H1 (cell line): ENCODE measurements around the gene CYBRD1. TPM values are rescaled to one million over a fixed set of nuclear protein-coding genes. Genes with fewer than 3 reads are reported as not detected.

Experiments used
- CTCF ChIA-PET: fragments of 300-600 bp; sonication (Branson Sonifier 250); formaldehyde crosslinking; loops from one replicate; lab custom pipeline; 2021; ENCODE audit not compliant: partially characterized antibody; lab: Charles Lee
- POLR2A ChIA-PET: fragments of 300-600 bp; sonication (Branson Sonifier 250); formaldehyde crosslinking; loops from one replicate; lab custom pipeline; 2021; ENCODE audit warnings: inconsistent platforms; ENCODE audit not compliant: partially characterized antibody; lab: Charles Lee
- DNase-seq, 2 experiments: peaks; one replicate each; pipeline versions ENCODE4 v3.0.0 to v3.0.0-alpha.2; 2010 to 2022; ENCODE audit warnings: low spot score in 2 of 2, low read depth in 1 of 2, mixed read lengths in 1 of 2
- FAIRE-seq: peaks from 2 replicates; lab custom pipeline; 2011; peaks lifted over from hg19 to GRCh38; lab: Jason Lieb, UNC
- H2AFZ ChIP-seq: 2 replicates; pipeline ENCODE4 v1.8.1; 2012; ENCODE audit warnings: low read length, inconsistent platforms
- H2AK5ac ChIP-seq: 2 replicates; pipeline ENCODE4 v1.6.1; 2013; ENCODE audit warnings: low read depth, low read length
- H2BK120ac ChIP-seq: replicated peaks from 2 replicates; pipeline ENCODE3; 2013; ENCODE audit warnings: low read depth, low read length, inconsistent platforms
- H2BK12ac ChIP-seq: 2 replicates; pipeline ENCODE4 v1.6.1; 2013; ENCODE audit warnings: low read depth, low read length
- H2BK15ac ChIP-seq: 2 replicates; pipeline ENCODE4 v1.6.1; 2013; ENCODE audit warnings: low read length
- H2BK20ac ChIP-seq: 2 replicates; pipeline ENCODE4 v1.6.1; 2013; ENCODE audit warnings: low read length
- H2BK5ac ChIP-seq: 2 replicates; pipeline ENCODE4 v1.6.1; 2013; ENCODE audit warnings: low read depth, low read length
- H3K14ac ChIP-seq: 2 replicates; pipeline ENCODE4 v1.6.1; 2013; ENCODE audit warnings: inconsistent platforms; ENCODE audit not compliant: insufficient read length
- H3K18ac ChIP-seq: 2 replicates; pipeline ENCODE4 v1.6.1; 2013; ENCODE audit warnings: low read length; ENCODE audit errors: extremely low read depth
- H3K23ac ChIP-seq: 2 replicates; pipeline ENCODE4 v1.6.1; 2013; ENCODE audit warnings: inconsistent platforms; ENCODE audit not compliant: insufficient read length
- H3K23me2 ChIP-seq: 2 replicates; pipeline ENCODE4 v1.6.1; 2013; ENCODE audit warnings: low read depth, low read length
- H3K27ac ChIP-seq: 2 replicates; pipeline ENCODE4 v1.6.1; 2011; ENCODE audit warnings: low read depth, low read length, inconsistent platforms
- H3K27me3 ChIP-seq, 4 experiments: replicated peaks in 1 of 4; 1 replicate in 1 of 4; 2 replicates in 3 of 4; pipeline versions ENCODE4 v1.6.1 to v1.8.1; 2011 to 2013; ENCODE audit warnings: low read length in 3 of 4, mild to moderate bottlenecking in 3 of 4, inconsistent platforms in 2 of 4, mixed read lengths in 2 of 4, moderate library complexity in 1 of 4; ENCODE audit not compliant: control insufficient read depth in 3 of 4, insufficient read depth in 3 of 4; ENCODE audit errors: extremely low read depth in 1 of 4
- H3K36me3 ChIP-seq, 4 experiments: 2 replicates each; pipeline versions ENCODE4 v1.6.1 to v1.8.1; 2011 to 2013; ENCODE audit warnings: mild to moderate bottlenecking in 4 of 4, low read length in 3 of 4, moderate library complexity in 2 of 4, control low read depth in 1 of 4, inconsistent platforms in 1 of 4; ENCODE audit not compliant: insufficient read depth in 4 of 4, control insufficient read depth in 2 of 4
- H3K4ac ChIP-seq: replicated peaks from 2 replicates; pipeline ENCODE3; 2013; ENCODE audit warnings: low read length, low read depth, mixed read lengths, inconsistent platforms; ENCODE audit not compliant: insufficient read length
- H3K4me1 ChIP-seq, 4 experiments: replicated peaks in 1 of 4; 1 replicate in 1 of 4; 2 replicates in 3 of 4; pipeline versions ENCODE4 v1.6.1 to v1.8.1; 2011 to 2013; ENCODE audit warnings: low read length in 3 of 4, inconsistent platforms in 2 of 4, mixed read lengths in 1 of 4; ENCODE audit not compliant: insufficient read depth in 4 of 4, control insufficient read depth in 3 of 4
- H3K4me2 ChIP-seq, 2 experiments: 2 replicates each; pipeline versions ENCODE4 v1.6.1 to v1.8.1; 2011 to 2013; ENCODE audit warnings: low read depth in 2 of 2, low read length in 2 of 2, control low read depth in 1 of 2, inconsistent platforms in 1 of 2, mild to moderate bottlenecking in 1 of 2; ENCODE audit not compliant: insufficient read depth in 1 of 2
- H3K4me3 ChIP-seq, 4 experiments: fragments of 200-600, 300-600 bp in 1 of 4; sonication (generic), shearing (Covaris generic), sonication (Bioruptor Twin) in 1 of 4; 2 replicates each; pipeline versions ENCODE4 v1.5.1 to v1.8.1; 2011 to 2016; ENCODE audit warnings: low read length in 4 of 4, low read depth in 3 of 4, control low read depth in 2 of 4, inconsistent platforms in 2 of 4, mild to moderate bottlenecking in 2 of 4, mixed read lengths in 1 of 4, moderate library complexity in 1 of 4; ENCODE audit not compliant: insufficient read depth in 2 of 4; ENCODE audit errors: extremely low read depth in 1 of 4
- H3K56ac ChIP-seq: replicated peaks from 2 replicates; pipeline ENCODE3; 2013; ENCODE audit warnings: low read depth, mild to moderate bottlenecking, mixed read lengths, low read length, inconsistent platforms; ENCODE audit not compliant: insufficient read length
- H3K79me1 ChIP-seq: 2 replicates; pipeline ENCODE4 v1.6.1; 2013; ENCODE audit warnings: low read depth, low read length, control low read depth
- H3K79me2 ChIP-seq, 2 experiments: 2 replicates each; pipeline versions ENCODE4 v1.6.1 to v1.8.1; 2012 to 2013; ENCODE audit warnings: low read length in 2 of 2, mild to moderate bottlenecking in 2 of 2, inconsistent platforms in 1 of 2; ENCODE audit not compliant: insufficient read depth in 2 of 2, control insufficient read depth in 1 of 2
- H3K9ac ChIP-seq, 4 experiments: replicated peaks in 1 of 4; 1 replicate in 1 of 4; 2 replicates in 3 of 4; pipeline versions ENCODE4 v1.6.1 to v1.8.1; 2011 to 2013; ENCODE audit warnings: low read depth in 3 of 4, low read length in 3 of 4, control low read depth in 2 of 4, mild to moderate bottlenecking in 2 of 4, moderate library complexity in 2 of 4, inconsistent platforms in 1 of 4; ENCODE audit errors: extremely low read depth in 1 of 4
- H3K9me3 ChIP-seq, 2 experiments: 2 replicates each; pipeline versions ENCODE4 v1.6.1 to v1.8.1; 2012 to 2013; ENCODE audit warnings: mild to moderate bottlenecking in 2 of 2, moderate library complexity in 2 of 2, control low read depth in 1 of 2, inconsistent platforms in 1 of 2, low read depth in 1 of 2, low read length in 1 of 2, mixed read lengths in 1 of 2; ENCODE audit not compliant: insufficient read depth in 2 of 2
- H4K20me1 ChIP-seq, 2 experiments: replicated peaks in 1 of 2; 2 replicates each; pipeline versions ENCODE3 to v1.8.1; 2011 to 2013; ENCODE audit warnings: inconsistent platforms in 2 of 2, low read length in 2 of 2, mild to moderate bottlenecking in 1 of 2; ENCODE audit not compliant: insufficient read depth in 2 of 2, control insufficient read depth in 1 of 2
- H4K5ac ChIP-seq: 2 replicates; pipeline ENCODE4 v1.6.1; 2013; ENCODE audit warnings: low read length, low read depth, mixed read lengths, inconsistent platforms; ENCODE audit not compliant: insufficient read length
- H4K8ac ChIP-seq: 2 replicates; pipeline ENCODE4 v1.8.0; 2013; ENCODE audit warnings: mild to moderate bottlenecking, moderate library complexity, low read length, inconsistent platforms; ENCODE audit not compliant: insufficient read depth; ENCODE audit errors: extremely low read depth
- H4K91ac ChIP-seq: replicated peaks from 2 replicates; pipeline ENCODE3; 2013; ENCODE audit warnings: low read length, mixed read lengths, inconsistent platforms; ENCODE audit not compliant: insufficient read length
- BCL11A ChIP-seq, 2 experiments: IDR thresholded peaks; one replicate each; pipeline ENCODE4 v1.6.1; 2011; ENCODE audit warnings: low read depth in 2 of 2, low read length in 2 of 2, mild to moderate bottlenecking in 2 of 2
- BRCA1 ChIP-seq: IDR thresholded peaks from 2 replicates; pipeline ENCODE4 v1.6.1; 2012; ENCODE audit warnings: low read depth, low read length, improper control_type of control experiment
- SUZ12 ChIP-seq: fragments of 200-600 bp; sonication (generic); IDR thresholded peaks from 2 replicates; pipeline ENCODE4 v1.6.1; 2012; ENCODE audit warnings: mild to moderate bottlenecking, inconsistent platforms, low read length, moderate library complexity, mixed read lengths
- WGBS, 2 experiments: shearing (Covaris generic) in 1 of 2; methylation state at CpG; one replicate each; pipeline versions ENCODE4 v1.1.6 to v1.1.7; 2013 to 2015; ENCODE audit warnings: low lambda C conversion rate in 2 of 2, mixed read lengths in 2 of 2, inconsistent platforms in 1 of 2, low coverage in 1 of 2, missing lambda C conversion rate in 1 of 2; ENCODE audit not compliant: insufficient replicate concordance in 2 of 2, insufficient coverage in 1 of 2, insufficient read length in 1 of 2; ENCODE audit errors: extremely low coverage in 1 of 2, missing lambda C conversion rate in 1 of 2; 5-methylcytosine and 5-hydroxymethylcytosine counted together
- polyA plus RNA-seq, 7 experiments: library from polyadenylated mRNA; depleted of rRNA in 3 of 7; stranded (reverse) in 5 of 7; unstranded in 2 of 7; fragments of >200 nt in 5 of 7; fragments of 200-250 nt in 2 of 7; gene quantifications; 1 replicate in 5 of 7; 2 replicates in 1 of 7; 4 replicates in 1 of 7; pipeline versions ENCODE4 v1.2.1 to v1.2.3, GENCODE V29; 2011 to 2013; ENCODE audit warnings: missing spikeins in 2 of 7, mixed read lengths in 2 of 7
- total RNA-seq: library from RNA; stranded (reverse); fragmentation: NEBNext Ultra II Directional; extraction: Animal tissue kit (Norgen Biotek cat#: 25700); gene quantifications from 2 replicates; pipeline ENCODE4 v1.2.1, GENCODE V29; 2021

CYBRD1 gene
- total and polyA plus RNA-seq, 2 of the 8 experiments (the other 6 are each of a cell fraction or from before 2014, with no cell fraction given), result 10.7 to 12.6 TPM

- Histone ChIP-seq H3K36me3 (no peaks in the 10 kb centered on the region), H3K23ac (no peak overlapping the region), H3K14ac (no peak overlapping the region), H2BK15ac (no peak overlapping the region), H2AK5ac (no peak overlapping the region), H3K18ac (no peak overlapping the region), H3K9ac (no peak overlapping the region), H3K4ac (no peak overlapping the region), H2AFZ (no peak overlapping the region), H3K27me3 (no peaks in the 10 kb centered on the region), H4K91ac (no peak overlapping the region), H4K8ac (no peak overlapping the region), H3K4me3 (no peak overlapping the region)
- TF ChIP-seq BCL11A (IDR thresholded peaks at IDR 0.05; ENCODE audit: low read depth in 2 of 2, low read length in 2 of 2), result no peak
- TF ChIP-seq SUZ12, result no peak
- no peak for TF ChIP-seq BRCA1
- TF ChIP-seq, all 59 proteins: peak for 0
- Histone ChIP-seq H3K27ac (no peak overlapping the region), H3K4me1 (no peaks in the 10 kb centered on the region), H2BK12ac (no peak overlapping the region), H3K79me2 (peaks cover 0 to 31% of the 10 kb centered on the region in 2 experiments; a peak in 2 of 4 replicates), H3K4me2 (no peak overlapping the region), H2BK120ac (no peak overlapping the region), H3K79me1 (no peaks in the 10 kb centered on the region), H2BK5ac (no peak overlapping the region), H3K9me3 (peaks cover 3 to 6% of the 10 kb centered on the region in 2 experiments; a peak in 3 of 4 replicates), H3K23me2 (no peaks in the 10 kb centered on the region), H2BK20ac (no peak overlapping the region), H3K56ac (no peak overlapping the region), H4K5ac (no peak overlapping the region), H4K20me1 (no peaks in the 10 kb centered on the region)
- FAIRE-seq (no peak), DNase-seq (no peak)
- ChIA-PET POLR2A (interaction anchor here (1.1 to 6.5 kb wide), 2 partner anchors 9 to 14 kb away, joined by 3 to 32 read pairs; partner anchors contain the start of gene CYBRD1), CTCF (interaction anchor here (0.6 to 4.5 kb wide), 7 partner anchors 9 to 576 kb away, joined by 3 to 32 read pairs (median 4); partner anchors contain the start of gene CYBRD1)
- 88% methylated on average over 3 of the region's 3 CpGs; no CpG with 5 or more reads in 1 of the 2 experiments for WGBS, 2 experiments
Observed at GRCh38 chr2:171531836-171532450, 9.7 kb downstream of the CYBRD1 start.
